HL-60 (cell line): ENCODE measurements around the gene PALM.

ENCODE experiments used
- DNase-seq, 2 experiments: peaks; one replicate each; pipeline ENCODE4 v3.0.0-alpha.2; 2010 to 2020; ENCODE audit warnings: low read depth in 1 of 2, low spot score in 1 of 2
- H3K27ac ChIP-seq: fragments of 250-450 bp; sonication (Bioruptor Pico); replicated peaks from 2 replicates; pipeline ENCODE4 v1.5.1; 2020; ENCODE audit warnings: mild to moderate bottlenecking, moderate library complexity
- H3K27me3 ChIP-seq: fragments of 250-450 bp; sonication (Bioruptor Pico); 2 replicates; pipeline ENCODE4 v1.5.1; 2021; ENCODE audit warnings: mild to moderate bottlenecking, moderate library complexity; ENCODE audit not compliant: insufficient read depth, poor library complexity, severe bottlenecking
- H3K4me3 ChIP-seq: replicated peaks from 2 replicates; pipeline ENCODE4 v1.5.1; 2011; ENCODE audit warnings: mild to moderate bottlenecking, control low read depth, low read length; ENCODE audit not compliant: insufficient read depth
- GABPA ChIP-seq: IDR thresholded peaks from 2 replicates; pipeline ENCODE4 v1.6.1; 2012; ENCODE audit warnings: low read depth
- POLR2AphosphoS5 ChIP-seq: IDR thresholded peaks from 2 replicates; pipeline ENCODE4 v1.6.1; 2012; ENCODE audit warnings: low read depth
- SPI1 ChIP-seq: IDR thresholded peaks from 2 replicates; pipeline ENCODE4 v1.6.1; 2012; ENCODE audit warnings: low read depth, mild to moderate bottlenecking, borderline replicate concordance
- TF ChIP-seq, protein P1 (sequence below): IDR thresholded peaks from one replicate; pipeline ENCODE4 v1.5.1; 2011; ENCODE audit warnings: low read length, control low read depth, inconsistent platforms; ENCODE audit not compliant: insufficient read depth
- TF ChIP-seq, protein P2 (sequence below): IDR thresholded peaks from 2 replicates; pipeline ENCODE4 v1.6.1; 2012; ENCODE audit warnings: low read depth; ENCODE audit not compliant: insufficient replicate concordance

The PALM gene

DNA sequence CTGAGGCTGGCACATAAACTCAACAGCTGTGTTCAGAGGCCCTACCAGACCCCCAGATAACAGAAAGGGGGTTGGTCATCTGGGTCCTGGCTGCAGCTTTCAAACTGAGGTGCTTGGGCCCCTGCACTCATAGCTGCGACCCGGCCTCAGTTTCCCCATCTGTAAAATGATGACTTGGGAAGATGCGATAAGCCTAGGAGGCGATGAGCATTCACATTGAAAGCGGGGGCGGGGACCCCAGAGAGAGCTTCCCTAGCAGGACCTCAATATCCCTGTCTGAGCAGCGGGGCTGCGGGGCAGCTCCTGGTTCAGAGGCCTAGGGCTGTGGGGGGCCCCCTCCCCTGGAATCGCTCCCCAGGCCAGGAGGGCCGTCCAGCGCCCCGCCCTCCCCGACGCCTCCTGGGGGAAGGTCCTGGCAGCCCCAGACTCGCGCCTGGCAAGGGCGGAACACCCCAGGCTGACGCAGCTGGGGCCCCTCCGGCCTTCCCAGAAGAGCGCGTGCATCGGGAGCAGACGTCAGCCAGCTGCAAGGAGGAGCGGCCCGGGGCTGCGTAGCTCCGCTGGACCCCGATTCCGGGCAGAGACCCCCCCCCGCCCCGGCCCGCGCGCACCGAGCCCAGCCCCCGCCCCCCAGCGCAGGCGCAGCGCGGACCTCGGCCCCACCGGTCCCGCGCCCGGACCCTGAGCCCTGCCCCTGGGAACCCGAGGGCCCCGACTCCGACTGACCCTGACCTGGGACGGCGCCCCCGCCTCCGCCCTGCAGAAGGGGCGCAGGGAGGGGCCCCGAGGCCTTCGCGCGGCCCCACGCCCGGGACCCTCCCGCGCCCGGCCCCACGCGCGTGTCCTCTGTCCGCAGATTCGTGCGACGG lies 29.1 kb upstream of the PALM start:
- peaks cover 14% of the 10 kb centered on the region for H3K27me3 ChIP-seq
- peak overlapping the region; percentile 60 for H3K27ac ChIP-seq
- peak; percentile 51 to 60 for DNase-seq
- H3K4me3 ChIP-seq = peak overlapping the region; percentile 59
- TF ChIP-seq, protein P1, sequence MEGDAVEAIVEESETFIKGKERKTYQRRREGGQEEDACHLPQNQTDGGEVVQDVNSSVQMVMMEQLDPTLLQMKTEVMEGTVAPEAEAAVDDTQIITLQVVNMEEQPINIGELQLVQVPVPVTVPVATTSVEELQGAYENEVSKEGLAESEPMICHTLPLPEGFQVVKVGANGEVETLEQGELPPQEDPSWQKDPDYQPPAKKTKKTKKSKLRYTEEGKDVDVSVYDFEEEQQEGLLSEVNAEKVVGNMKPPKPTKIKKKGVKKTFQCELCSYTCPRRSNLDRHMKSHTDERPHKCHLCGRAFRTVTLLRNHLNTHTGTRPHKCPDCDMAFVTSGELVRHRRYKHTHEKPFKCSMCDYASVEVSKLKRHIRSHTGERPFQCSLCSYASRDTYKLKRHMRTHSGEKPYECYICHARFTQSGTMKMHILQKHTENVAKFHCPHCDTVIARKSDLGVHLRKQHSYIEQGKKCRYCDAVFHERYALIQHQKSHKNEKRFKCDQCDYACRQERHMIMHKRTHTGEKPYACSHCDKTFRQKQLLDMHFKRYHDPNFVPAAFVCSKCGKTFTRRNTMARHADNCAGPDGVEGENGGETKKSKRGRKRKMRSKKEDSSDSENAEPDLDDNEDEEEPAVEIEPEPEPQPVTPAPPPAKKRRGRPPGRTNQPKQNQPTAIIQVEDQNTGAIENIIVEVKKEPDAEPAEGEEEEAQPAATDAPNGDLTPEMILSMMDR = no peak
- TF ChIP-seq GABPA (no peak), SPI1 (no peak), POLR2AphosphoS5 (no peak)
- TF ChIP-seq, protein P2, sequence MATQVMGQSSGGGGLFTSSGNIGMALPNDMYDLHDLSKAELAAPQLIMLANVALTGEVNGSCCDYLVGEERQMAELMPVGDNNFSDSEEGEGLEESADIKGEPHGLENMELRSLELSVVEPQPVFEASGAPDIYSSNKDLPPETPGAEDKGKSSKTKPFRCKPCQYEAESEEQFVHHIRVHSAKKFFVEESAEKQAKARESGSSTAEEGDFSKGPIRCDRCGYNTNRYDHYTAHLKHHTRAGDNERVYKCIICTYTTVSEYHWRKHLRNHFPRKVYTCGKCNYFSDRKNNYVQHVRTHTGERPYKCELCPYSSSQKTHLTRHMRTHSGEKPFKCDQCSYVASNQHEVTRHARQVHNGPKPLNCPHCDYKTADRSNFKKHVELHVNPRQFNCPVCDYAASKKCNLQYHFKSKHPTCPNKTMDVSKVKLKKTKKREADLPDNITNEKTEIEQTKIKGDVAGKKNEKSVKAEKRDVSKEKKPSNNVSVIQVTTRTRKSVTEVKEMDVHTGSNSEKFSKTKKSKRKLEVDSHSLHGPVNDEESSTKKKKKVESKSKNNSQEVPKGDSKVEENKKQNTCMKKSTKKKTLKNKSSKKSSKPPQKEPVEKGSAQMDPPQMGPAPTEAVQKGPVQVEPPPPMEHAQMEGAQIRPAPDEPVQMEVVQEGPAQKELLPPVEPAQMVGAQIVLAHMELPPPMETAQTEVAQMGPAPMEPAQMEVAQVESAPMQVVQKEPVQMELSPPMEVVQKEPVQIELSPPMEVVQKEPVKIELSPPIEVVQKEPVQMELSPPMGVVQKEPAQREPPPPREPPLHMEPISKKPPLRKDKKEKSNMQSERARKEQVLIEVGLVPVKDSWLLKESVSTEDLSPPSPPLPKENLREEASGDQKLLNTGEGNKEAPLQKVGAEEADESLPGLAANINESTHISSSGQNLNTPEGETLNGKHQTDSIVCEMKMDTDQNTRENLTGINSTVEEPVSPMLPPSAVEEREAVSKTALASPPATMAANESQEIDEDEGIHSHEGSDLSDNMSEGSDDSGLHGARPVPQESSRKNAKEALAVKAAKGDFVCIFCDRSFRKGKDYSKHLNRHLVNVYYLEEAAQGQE = no peak

DNA sequence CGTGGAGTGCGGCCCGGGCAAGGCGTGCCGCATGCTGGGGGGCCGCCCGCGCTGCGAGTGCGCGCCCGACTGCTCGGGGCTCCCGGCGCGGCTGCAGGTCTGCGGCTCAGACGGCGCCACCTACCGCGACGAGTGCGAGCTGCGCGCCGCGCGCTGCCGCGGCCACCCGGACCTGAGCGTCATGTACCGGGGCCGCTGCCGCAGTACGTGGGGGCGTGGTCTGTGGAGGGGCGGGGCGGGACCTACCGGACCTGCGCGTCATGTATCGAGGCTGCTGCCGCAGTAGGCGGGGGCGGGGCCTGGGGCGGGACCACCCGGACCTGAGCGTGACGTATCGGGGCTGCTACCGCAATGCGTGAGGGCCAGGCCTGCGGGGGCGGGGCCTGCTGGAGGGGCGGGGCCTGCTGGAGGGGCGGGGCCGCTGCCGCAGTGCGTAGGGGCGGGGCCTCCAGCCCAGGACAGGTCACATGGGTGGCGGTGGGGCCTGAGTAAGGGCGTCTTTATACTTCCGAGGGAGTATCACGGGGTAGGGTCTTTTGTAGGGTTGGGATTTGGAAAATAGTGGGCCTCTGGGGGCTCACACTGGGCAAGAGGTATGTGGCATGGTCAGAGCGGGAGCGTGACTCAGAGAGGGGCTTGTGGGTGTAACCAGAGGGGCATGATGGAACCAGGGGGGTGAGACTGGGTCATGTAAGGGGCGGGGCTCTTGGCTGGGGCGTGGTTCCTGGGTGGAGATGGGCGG lies 28.3 kb upstream of the PALM start:
- peaks cover 10% of the 10 kb centered on the region for H3K27me3 ChIP-seq
- peak overlapping the region; percentile 59 for H3K4me3 ChIP-seq
- peak overlapping the region; percentile 82 for H3K27ac ChIP-seq
- TF ChIP-seq SPI1 (no peak), GABPA (no peak), POLR2AphosphoS5 (peak; percentile 51; the same call in 1 of the 2 replicates)
- TF ChIP-seq, protein P1 = peak; percentile 23
- TF ChIP-seq, protein P2 = no peak
- peak; percentile 97 to 99 for DNase-seq

DNA sequence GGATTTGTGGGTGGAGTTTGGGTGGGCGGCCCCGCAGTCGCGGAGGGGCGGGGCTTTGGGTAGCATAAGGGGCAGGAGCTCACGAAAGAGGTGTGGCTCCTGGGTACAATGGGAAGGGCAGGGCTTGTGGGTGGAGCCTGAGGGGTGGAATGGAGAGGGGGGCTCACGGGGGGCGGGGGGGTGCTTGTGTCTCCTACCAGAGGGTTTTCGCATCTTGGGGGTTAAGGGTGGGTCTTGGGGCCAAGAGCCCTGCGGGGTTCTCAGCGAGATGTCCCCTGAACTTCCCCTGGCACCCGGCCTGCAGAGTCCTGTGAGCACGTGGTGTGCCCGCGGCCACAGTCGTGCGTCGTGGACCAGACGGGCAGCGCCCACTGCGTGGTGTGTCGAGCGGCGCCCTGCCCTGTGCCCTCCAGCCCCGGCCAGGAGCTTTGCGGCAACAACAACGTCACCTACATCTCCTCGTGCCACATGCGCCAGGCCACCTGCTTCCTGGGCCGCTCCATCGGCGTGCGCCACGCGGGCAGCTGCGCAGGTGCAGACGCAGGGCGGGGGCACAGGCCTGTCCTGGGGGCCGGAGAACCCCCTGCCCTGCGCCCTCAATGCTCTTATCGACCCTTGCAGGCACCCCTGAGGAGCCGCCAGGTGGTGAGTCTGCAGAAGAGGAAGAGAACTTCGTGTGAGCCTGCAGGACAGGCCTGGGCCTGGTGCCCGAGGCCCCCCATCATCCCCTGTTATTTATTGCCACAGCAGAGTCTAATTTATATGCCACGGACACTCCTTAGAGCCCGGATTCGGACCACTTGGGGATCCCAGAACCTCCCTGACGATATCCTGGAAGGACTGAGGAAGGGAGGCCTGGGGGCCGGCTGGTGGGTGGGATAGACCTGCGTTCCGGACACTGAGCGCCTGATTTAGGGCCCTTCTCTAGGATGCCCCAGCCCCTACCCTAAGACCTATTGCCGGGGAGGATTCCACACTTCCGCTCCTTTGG lies 27.4 kb upstream of the PALM start:
- DNase-seq = peak; percentile 93 to 96
- peak; percentile 78 for TF ChIP-seq POLR2AphosphoS5
- TF ChIP-seq, protein P2 = no peak
- peak; percentile 18; the same call in 1 of the 2 replicates for TF ChIP-seq SPI1
- Histone ChIP-seq H3K4me3 (peak overlapping the region; percentile 50; the same call in 1 of the 2 replicates), H3K27me3 (peaks cover 5% of the 10 kb centered on the region), H3K27ac (peak overlapping the region; percentile 82)
